IPS DF 4.7 (cell line): ENCODE data around the gene NHS.

Experiments
- DNase-seq: peaks from one replicate; pipeline ENCODE4 v3.0.0-alpha.2; 2013; ENCODE audit warnings: low spot score; ENCODE audit errors: extremely low read depth

The NHS gene

DNA sequence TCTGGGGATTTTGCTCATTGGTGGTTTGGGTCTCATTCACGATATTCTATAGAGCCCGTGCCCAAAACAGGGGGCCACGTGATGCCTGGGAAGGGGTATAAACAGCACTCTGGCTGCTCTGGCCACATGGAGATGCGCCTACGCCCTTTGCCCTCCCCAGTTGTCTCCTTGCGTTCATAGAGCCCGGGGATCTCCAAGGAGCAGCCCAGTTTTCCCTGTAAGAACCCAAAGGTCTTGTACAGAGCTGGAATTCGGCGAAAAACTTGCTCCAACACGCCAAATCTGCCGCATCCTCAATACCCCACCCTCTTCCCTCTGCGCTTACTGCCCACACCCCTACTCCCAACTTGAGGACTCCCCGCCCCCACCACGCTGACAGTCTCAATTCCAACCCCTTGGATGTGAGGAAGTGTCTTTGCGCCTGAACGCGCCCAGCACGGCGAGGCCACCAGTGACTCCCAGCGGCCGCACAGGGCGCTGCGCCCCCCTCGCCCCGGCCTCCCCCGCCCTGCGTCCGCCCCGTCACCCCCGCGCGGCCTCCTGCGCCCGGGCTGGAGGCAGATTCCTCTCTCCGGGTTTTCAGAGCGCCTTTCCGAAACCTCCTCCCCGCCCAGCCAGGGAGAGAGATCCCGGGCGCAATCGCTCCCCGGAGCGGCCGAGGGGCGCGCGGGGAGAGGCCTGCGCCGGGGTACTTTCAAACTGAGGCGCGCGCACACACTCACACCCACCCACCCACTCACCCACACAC lies at the start of gene NHS:
NHS (plus strand) TSS at position 582 of the 748 bp plus-strand sequence. CDS start 558 bp downstream, outside the sequence.
- DNase-seq = no peak

DNA sequence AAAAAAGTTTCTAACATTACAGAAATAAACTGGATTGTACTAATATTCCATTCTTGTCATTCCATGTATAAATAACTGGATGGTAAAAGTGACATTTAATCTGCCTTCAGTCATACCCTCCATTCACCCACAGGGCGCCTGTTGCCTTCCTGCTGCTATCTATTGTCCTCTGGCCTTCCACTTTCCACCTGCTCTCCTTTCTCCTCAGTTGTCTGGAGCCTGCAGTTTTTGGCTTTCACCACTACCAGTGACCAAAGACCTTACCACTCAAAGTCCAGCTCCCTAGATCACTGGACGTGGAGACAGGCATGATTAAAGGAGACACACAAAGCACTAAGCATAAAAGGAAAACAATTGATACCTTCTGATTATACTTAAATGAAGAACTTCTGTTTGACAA lies 46.2 kb upstream of the NHS start:
- DNase-seq = no peak

DNA sequence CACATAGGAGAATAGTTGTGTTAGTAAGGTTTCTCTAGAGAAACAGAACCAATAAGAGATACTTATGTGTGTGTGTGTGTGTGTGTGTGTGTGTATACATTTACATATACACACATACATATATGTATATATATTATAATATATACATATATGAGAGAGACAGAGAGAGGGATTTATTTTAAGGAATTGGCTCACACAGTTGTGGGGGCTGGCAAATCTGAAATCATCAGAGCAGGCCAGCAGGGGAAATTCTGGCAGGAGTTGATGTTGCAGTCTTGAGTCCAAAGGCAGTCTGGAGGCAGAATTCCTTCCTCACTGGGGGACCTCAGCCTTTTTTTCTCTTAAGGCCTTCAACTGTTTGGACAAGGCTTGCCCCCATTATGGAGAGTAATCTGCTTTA lies 38.6 kb upstream of the NHS start:
- no peak for DNase-seq

DNA sequence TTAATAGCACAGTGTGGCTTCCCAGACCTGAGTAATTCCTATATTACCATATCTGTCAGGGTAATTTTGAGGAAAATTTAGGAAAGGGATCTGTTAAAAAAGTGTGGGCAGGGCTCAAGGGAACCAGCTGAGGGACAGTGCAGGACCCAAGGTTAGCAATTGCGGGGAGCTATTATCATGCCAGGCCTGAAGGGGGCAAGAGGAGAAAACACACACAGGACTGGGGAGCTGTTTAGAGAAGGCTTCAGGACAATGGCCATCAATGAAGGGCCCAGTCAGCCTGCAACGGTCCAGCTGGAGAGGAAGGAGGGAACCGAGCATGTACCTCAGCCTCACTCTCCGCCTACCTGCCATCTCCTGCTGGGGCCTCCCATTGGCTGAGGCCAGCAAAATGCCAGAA lies 19.0 kb upstream of the NHS start:
- DNase-seq = no peak

DNA sequence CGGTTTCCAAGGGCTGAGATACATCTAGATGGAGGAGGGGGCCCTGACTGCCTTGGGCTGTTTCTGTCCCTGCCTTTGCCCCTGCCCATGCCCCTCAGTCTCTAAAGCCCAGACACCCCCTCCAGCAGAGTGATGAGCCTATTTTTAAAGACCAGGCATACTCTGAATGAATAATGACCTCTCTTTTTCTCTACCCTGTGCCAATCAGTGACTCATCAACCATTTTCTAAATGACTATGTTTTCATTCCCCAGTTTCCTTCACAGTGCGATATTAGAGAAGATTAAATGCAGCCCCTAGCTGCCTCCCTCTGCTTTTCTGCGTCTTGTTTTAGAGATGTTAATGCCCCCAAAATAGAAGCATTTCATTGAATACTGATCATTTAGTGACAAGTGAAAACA lies 15.5 kb upstream of the NHS start:
- DNase-seq = no peak

- DNase-seq = no peak
Measured at GRCh38 chrX:17361620-17362019, 13.4 kb upstream of the NHS start.

DNA sequence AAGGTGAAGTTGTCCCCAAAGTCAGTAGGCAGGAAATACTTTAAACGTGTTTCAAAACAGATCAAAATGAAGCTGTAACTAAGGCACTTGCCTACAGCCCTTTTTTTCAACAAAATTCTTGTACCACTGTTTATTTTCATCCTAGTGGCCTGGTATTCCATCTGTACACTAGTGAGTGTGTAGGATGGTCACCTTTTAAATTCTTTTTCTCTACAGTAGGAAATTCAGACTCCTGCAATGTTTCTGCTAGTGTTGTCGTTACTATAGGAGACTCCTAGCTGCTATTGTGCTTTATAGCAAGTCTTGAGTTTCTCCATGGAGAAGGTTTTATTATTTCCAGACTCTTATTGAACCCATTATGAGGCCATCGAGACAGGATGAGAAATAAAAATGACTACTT lies 7.0 kb upstream of the NHS start:
- no peak for DNase-seq

DNA sequence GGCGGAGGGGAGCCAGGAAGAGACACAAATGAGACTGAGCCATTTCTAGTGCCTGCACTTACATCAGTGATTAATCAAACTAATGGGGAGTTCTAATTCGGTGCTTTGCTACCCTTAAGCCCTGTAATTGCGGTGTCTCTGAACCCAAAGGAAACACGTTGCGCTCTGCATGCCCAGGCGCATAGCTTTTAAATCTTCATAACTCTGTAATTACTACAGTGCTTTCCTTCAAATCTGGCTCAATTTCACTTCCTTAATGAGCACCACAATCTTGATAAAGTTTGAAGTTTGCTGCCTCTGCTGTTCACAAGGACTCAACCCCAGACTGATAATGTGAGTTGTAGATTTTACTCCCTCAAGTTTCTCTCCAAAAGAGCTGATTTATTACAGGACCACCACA lies 5.7 kb upstream of the NHS start:
- DNase-seq = no peak

- no peak for DNase-seq
Measured at GRCh38 chrX:17370191-17370590, 4.8 kb upstream of the NHS start.

- no peak for DNase-seq
Measured at GRCh38 chrX:17372052-17372451, 2.9 kb upstream of the NHS start.

- DNase-seq = no peak
Measured at GRCh38 chrX:17373337-17373736, 1.7 kb upstream of the NHS start.

DNA sequence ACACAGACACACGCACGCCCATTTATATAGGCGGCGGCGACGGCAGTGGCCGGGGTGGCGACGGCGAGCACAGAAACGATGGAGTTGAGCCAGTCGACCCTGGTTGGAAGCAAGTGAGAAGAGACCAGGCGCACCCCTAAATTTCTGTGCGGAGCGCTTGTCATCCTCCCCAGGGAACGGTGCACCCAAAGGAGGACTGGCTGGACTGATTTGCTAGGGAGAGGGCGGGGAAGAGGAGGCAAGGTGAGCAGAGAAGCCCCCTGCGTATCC lies 302 bp downstream of the NHS start:
- DNase-seq = no peak

- DNase-seq = no peak
Measured at GRCh38 chrX:17375637-17376430, 834 bp downstream of the NHS start.

GRCh38 chrX:17376431-17377077 lies 1.6 kb downstream of the NHS start:
- DNase-seq = no peak

DNA sequence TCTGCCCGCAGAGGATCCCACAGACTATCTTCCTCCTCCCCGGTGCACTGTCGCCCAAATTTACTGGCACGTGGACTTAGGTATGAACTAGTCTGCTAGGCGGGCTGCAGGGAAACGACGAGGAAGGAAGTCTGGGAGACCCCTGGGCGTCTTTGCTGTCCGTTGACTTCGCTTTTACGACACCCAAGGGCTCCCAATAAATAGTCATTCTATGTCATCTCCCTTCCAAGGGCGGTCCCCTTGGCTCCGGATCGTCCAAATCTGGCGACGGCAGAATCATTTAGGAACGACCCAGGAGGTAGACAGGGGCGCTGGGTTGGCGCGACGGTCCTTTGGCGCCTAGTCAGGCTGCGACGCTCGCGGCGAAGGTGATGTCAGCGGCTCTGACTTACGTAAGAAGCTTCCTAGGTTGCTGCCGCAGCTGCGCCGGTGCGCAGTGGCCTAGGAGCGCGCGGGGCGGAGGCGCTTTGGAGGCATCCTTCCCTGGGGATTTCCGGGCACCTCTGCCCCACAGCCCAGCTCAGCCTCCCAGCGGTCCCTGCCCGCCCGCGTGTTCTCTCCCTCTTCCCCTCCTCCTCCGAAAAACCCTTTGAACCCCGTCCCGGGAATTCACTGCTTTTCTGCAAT lies 2.2 kb downstream of the NHS start:
- no peak for DNase-seq

DNA sequence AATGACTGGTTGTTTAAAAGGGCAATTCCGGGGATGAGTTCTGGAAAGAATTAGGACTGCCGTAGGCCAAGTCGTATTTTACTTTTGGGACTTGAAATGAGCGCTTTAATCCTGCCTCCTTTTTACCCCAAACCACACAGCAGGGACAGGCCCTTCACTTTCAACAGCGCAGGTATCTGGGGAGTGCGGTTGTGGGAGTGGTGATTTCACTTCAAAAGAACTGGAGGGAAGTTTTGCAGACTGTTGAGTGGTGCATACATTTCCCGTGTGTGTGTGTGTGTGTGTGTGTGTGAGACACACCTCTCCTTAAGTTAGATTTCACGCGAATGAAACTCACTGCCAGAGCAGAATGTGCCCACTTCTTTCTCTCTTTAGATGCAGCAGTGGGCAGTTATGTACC lies 2.8 kb downstream of the NHS start:
- no peak for DNase-seq

- DNase-seq = no peak
Measured at GRCh38 chrX:17380221-17380620, 5.2 kb downstream of the NHS start.

DNA sequence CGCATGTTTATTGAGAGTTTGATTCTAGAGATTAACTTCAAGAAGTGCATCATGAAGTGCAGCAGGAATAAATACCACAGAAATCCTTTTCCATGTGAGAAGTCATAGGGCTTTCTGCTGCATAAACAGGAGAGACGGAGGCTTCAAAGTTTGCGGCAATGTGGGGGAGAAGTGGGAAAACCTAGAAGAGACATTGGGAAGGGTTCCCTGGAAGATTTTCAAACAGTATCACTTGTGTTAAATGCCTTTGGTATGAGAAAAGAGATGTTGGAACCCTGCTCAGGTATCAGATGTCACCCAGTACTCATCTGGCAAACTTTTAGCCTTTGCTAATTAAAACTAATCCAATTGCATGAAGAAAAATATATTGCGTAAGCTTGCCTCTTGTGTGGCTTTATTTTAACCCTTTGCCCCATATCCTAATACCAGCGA lies 15.4 kb downstream of the NHS start:
- no peak for DNase-seq

- DNase-seq = no peak
Measured at GRCh38 chrX:17395154-17395553, 20.2 kb downstream of the NHS start.

DNA sequence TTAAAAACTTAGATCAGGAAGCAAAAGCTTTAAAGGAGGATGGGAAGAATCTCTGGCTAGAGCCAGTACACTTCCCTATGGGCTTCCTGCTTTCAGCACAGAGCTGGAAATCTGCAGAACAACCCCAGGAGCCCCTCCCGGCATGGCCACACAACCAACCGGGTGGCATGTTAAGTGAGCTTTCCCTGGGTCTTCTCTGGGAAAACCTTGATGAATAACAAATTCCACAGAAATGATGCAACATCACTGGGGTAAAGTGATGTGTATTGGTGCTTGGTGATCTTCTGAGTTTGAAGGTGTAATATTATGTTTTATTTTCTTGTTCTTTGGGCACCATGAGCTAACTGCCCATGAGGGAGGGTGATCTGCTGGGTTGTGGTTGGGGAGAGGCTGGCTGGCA lies 22.1 kb downstream of the NHS start:
- no peak for DNase-seq

- no peak for DNase-seq
Measured at GRCh38 chrX:17403189-17403691, 28.2 kb downstream of the NHS start.

DNA sequence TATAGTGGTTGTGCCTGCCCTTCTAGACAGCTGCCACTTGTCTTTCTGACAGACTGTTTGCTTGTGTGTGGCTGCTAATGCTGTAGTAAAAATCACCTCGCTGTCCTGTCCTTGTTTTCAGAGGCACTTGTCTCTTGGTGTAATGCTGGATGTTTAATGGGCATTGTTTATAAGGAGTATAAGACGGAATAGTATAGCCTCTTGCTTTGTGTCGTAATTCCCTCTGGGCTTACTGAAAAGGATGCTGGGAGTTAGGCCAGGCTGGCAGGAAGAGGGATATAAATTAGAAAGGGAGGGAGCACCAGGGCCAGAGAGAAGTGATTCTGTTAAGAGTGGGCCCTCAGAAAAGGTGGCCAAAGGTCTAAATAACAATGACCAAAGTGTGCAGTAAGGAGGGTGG lies 29.0 kb downstream of the NHS start:
- DNase-seq = no peak
